Right ventricle myocardium superior (tissue), 1 donor: ENCODE results near the gene SPINK8. TPM values are rescaled to one million over a fixed set of nuclear protein-coding genes. Genes with fewer than 3 reads are reported as not detected.
"Not testable (repeated sequence)": the region's sequence is repeated elsewhere in the genome, so short reads cannot be mapped to it uniquely, and the experiment has no call there.

Source experiments
- ATAC-seq: fragments of 200-7000 bp; cut with Tn5 transposase; one replicate; pipeline ENCODE4 v1.9.1; 2020; ENCODE audit warnings: mild to moderate bottlenecking; ENCODE audit not compliant: poor library complexity
- DNase-seq: peaks from one replicate; pipeline ENCODE4 v3.0.0-alpha.2; 2020
- intact Hi-C: fragments of 100-400 bp; cut with DNase I; formaldehyde crosslinking; loops from one replicate; pipeline ENCODE4 v1.11.2; 2022
- total RNA-seq: library from RNA; stranded (reverse); fragmentation: NEBNext Ultra II Directional; extraction: Animal tissue kit (Norgen Biotek cat#: 25700); gene quantifications from one replicate; pipeline ENCODE4 v1.2.1, GENCODE V29; 2021
- donor health status: DM: no; HTN: yes; CAD: no; lungs with severe emphysema.

Gene SPINK8
- total RNA-seq, 1 donor from 2014 or later: not detected

- intact Hi-C loops, ATAC-seq: not testable (repeated sequence)
- DNase-seq: peak; percentile 44
Measured at GRCh38 chr3:48335286-48335685, 1.8 kb upstream of the SPINK8 start.

GRCh38 chr3:48334605-48335004 lies 1.1 kb upstream of the SPINK8 start:
- intact Hi-C loops: no loop called here
- DNase-seq: no peak
- ATAC-seq: no peak

GRCh38 chr3:48331706-48332435 lies 1.6 kb downstream of the SPINK8 start:
- intact Hi-C loops, ATAC-seq, DNase-seq: not testable (repeated sequence)

- no peak for ATAC-seq
Measured at GRCh38 chr3:48320996-48321395, 12.5 kb downstream of the SPINK8 start.

GRCh38 chr3:48318713-48319468 lies 14.6 kb downstream of the SPINK8 start:
- intact Hi-C loops: no loop called here
- no peak for ATAC-seq
- DNase-seq: no peak

More at GRCh38 chr3:48320996-48321395, 12.5 kb downstream of the SPINK8 start:
- DNase-seq: no peak
- intact Hi-C loops: no loop called here

- DNase-seq (no peak), ATAC-seq (no peak)
- intact Hi-C loops: no loop called here
Measured at GRCh38 chr3:48314542-48314941, 18.9 kb downstream of the SPINK8 start.

GRCh38 chr3:48306860-48307530 lies 26.5 kb downstream of the SPINK8 start:
- DNase-seq: no peak
- intact Hi-C loops: no loop called here
- ATAC-seq: no peak

- ATAC-seq (no peak), DNase-seq (no peak)
- intact Hi-C loops: no loop called here
Measured at GRCh38 chr3:48306290-48306689, 27.2 kb downstream of the SPINK8 start.

- ATAC-seq: no peak
- intact Hi-C loops: no loop called here
- DNase-seq: no peak
Measured at GRCh38 chr3:48305396-48305795, 28.1 kb downstream of the SPINK8 start.

GRCh38 chr3:48303021-48303420 lies 30.4 kb downstream of the SPINK8 start:
- DNase-seq: no peak
- ATAC-seq: no peak
- intact Hi-C loops: no loop called here

GRCh38 chr3:48301800-48302166 lies 31.7 kb downstream of the SPINK8 start:
- DNase-seq: no peak
- peak; percentile 16 for ATAC-seq
- intact Hi-C loops: no loop called here

- intact Hi-C loops: no loop called here
Measured at GRCh38 chr3:48301020-48301799, 32.3 kb downstream of the SPINK8 start, which contains the start of gene NME6. Gene NME6 (minus strand): TSS chr3:48301367.

GRCh38 chr3:48299746-48300712 lies 33.4 kb downstream of the SPINK8 start:
- ATAC-seq (no peak), DNase-seq (no peak)
- intact Hi-C loops: no loop called here

More at GRCh38 chr3:48301020-48301799, 32.3 kb downstream of the SPINK8 start, which contains the start of gene NME6:
- ATAC-seq: peak; percentile 100
- DNase-seq: peak; percentile 96

GRCh38 chr3:48297111-48297810 lies 36.2 kb downstream of the SPINK8 start:
- DNase-seq (no peak), ATAC-seq (no peak)
- intact Hi-C loops: no loop called here

GRCh38 chr3:48296699-48297098 lies 36.8 kb downstream of the SPINK8 start:
- DNase-seq (no peak), ATAC-seq (no peak)
- intact Hi-C loops: no loop called here

GRCh38 chr3:48294611-48295263 lies 38.7 kb downstream of the SPINK8 start:
- no peak for ATAC-seq
- intact Hi-C loops: no loop called here
- no peak for DNase-seq

GRCh38 chr3:48289659-48290058 lies 43.8 kb downstream of the SPINK8 start:
- ATAC-seq: no peak
- intact Hi-C loops: no loop called here
- DNase-seq: no peak
